Retina (tissue), 1 donor: ENCODE data around the gene TMEM222.

Experiments
- DNase-seq: peaks from one replicate; pipeline ENCODE4 v3.0.0-alpha.2; 2016

Gene TMEM222

GRCh38 chr1:27360159-27361043 is 38.4 kb downstream of the TMEM222 start:
- peak; percentile 83 for DNase-seq

DNA sequence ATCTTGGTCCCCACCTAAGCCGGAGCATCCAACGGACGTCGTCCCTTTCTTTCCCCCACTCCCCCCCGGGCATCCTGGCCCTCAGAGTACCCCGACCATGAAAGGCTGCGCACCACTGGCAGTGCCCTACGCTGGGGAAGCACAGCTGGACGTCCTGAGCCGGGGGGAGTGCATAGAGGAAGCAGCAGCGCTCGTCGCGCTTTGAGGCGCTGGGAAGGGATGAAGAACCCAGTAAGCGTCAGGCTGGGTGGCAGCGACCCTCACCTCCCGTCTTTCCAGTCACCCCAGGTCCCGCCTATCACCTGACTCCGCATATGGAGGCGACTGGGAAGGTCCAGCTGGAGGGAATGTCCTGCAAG is 39.1 kb downstream of the TMEM222 start:
- DNase-seq: no peak

DNA sequence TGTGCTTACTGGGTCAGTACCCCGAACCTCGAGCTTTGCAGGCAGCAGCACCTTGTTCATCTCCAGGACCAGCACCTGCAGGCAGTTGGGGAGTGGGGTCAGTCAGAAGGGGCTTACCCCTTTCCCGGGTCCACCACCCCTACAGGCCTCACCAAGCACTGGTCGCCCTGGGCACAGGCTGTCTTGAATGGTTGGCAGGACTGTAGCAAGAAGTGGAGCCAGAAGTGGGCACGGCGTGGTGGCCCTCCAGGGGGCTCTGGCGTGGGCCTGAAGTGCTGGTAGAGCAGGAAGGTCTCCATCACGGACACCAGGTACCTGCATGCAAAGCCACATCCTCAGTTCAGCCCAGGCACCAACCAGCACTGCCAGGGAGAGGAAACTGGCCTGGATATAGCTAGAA is 39.6 kb downstream of the TMEM222 start:
- no peak for DNase-seq

DNA sequence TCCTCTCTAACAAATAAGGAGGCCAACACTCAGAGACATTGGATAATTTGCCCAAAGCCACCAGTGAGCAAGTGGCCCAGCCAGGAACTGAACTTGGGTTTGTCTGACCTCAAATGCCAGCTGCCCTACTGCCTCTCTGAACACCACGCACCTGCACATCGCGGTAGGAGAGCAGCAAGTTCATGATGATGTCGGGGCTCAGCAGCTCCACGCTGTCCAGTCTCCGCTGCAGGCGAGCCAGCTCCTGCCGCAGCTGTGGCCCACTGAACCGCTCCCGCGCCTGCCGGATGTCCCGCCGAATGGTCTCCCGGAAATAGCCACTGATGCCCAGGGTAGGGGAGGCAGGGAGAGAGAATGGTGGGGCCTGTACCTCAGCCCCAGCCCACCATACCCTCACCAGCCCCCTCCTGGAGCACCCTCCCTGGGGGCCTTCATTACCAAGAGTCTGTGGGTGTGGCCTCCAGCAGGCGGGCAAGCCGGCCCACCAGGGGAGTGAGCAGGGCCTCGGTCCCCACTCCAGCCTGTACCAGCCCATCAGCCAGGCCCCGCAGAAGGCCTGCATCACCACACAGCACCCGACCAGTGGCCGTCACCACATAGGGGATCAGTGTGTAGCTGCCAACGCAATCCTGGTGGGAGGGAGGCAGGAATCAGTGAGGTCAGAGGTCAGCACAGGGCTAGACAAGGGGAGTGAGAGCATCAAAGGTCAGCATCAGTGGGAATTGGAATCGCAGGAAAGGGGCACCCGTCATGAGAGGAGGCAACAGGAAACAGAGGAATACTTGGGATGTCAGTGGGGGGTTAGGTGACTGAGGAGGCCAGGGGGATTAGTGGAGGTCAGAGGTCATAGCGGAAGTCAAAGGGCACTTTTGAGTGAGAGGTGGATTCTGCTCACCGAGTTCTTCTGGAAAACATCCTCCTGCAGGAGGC is 42.1 kb downstream of the TMEM222 start:
- no peak for DNase-seq

GRCh38 chr1:27364696-27365371 is 42.9 kb downstream of the TMEM222 start:
- DNase-seq: no peak

GRCh38 chr1:27365372-27366112 is 43.6 kb downstream of the TMEM222 start:
- peak; percentile 85 for DNase-seq

DNA sequence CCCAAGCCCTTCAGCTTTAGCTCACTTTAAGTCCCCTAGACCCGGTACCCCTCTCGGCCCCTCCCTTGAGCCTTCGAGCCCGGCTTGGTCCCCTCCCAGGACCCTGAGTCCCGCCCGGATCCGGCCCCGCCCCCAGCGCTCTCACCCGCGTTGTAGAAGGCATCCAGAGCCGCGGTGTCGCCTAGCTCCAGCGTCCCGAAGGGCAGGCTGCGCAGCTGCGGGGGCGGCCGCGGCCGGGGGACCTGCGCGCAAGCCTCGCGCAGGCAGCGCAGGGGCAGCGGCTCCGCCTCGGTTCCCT is 44.1 kb downstream of the TMEM222 start:
- DNase-seq: peak; percentile 78

DNA sequence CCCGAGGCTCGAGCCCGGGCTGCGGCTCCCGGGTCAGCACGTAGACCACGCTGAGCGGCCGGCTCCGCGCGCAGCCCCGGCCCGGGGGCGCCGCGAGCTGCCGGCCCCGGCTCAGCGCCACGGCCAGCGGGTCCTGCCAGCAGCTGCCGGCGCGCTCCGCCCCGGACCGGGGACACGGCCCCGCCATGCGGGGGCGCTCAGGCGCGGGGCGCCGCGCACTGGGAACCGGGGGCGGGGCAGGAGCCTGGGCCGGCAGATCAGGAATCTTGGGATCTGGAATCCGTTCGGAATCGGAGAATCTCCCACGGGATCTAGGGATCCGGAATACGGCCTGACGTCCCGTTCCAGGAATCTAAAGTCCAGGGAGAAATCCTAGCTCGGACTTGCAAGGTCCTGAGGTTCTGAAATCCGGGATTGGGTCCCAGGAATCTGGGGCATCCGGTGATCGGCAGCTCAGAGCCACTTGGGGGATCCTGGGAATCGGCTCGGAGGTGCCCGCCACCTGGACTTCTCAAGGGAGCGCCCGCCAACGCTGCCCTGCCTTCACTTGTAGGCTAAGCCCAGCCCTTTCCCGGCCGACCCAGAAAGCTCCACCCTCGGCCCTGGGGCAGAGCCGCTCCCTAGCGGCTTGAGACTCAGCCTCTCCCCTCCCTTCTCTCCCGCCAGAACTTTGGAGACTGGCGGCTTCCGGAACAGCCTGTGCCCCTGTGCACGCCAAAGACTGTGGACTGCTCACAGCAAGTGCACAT is 44.6 kb downstream of the TMEM222 start, which contains the start of gene MAP3K6:
TSS of gene MAP3K6 (minus strand) at position 551 of the 749 bp plus-strand sequence. CDS start at position 187, 364 bp downstream.
- DNase-seq: peak; percentile 75

- no peak for DNase-seq
Observed at GRCh38 chr1:27367160-27367650, 45.2 kb downstream of the TMEM222 start.

GRCh38 chr1:27368869-27369582 is 47.1 kb downstream of the TMEM222 start:
- DNase-seq: no peak

DNA sequence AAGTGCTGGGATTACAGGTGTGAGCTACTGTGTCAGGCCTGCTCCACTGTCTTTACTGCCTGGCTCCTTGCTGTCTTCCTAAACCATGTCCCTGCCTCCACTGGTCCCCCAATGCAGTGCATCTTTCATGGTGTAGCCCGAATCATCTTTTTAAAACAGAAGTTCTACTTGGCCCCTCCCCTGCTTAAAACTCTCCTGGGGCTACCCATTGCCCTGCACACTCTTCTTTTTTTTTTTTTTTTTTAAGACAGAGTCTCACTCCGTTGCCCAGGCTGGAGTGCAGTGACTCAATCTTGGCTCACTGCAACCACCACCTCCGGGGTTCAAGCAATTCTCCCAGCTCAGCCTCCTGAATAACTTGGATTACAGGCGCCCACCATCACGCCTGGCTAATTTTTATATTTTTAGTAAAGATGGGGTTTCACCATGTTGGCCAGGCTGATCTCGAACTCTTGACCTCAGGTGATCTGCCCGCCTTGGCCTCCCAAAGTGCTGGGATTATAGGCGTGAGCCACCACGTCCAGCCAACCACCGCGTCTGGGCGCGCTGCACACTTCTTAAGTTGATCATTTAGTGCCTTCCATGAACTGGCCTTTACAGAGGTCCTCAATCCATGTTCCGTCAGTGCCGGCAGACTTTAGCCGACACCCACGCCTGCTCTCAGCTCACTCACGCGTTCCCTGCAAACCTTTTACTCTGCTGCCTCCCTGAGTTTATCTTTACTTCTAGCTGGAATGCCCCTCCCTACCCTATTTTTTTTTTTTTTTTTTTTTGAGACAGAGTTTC is 50.3 kb downstream of the TMEM222 start:
- no peak for DNase-seq

GRCh38 chr1:27372808-27373690 is 51.1 kb downstream of the TMEM222 start:
- DNase-seq: no peak

DNA sequence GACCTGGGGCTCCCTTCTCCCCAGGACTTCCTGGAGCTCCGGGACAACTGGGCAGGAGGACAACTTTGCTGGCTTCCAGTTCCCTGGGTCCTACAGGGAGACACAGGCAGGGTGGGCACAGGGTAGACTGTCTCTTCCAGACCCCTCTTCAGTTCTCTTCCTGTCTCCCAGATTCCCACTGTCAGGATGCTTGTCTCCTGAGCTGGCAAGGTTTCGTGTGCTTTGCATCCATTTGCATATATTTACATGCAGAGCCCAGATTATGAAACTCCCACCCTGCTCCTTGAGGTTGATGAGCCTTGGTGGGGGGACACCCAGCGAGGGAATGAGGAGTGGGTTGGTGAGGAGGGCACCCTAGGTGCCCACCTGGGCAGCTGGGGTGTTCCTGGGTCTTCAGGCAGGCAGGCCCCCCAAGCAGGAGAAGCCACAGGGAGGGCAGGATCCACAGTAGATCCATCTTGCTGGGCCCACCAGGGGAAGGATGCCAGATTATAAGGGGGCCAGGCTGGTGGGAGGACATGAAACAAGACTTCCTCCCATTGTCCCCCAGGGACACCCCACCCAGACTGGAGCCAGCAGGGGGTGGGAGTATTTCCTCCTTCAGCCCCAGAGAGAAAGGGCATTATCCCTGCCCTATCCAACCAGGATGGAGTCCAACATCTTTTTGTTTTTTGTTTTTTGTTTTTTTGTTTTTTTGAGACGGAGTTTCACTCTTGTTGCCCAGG is 52.6 kb downstream of the TMEM222 start, which contains the start of gene FCN3:
TSS of gene FCN3 (minus strand) at position 463 of the 725 bp plus-strand sequence. CDS start at position 457, 6 bp downstream.
- no peak for DNase-seq

- no peak for DNase-seq
Observed at GRCh38 chr1:27377760-27378495, 56.0 kb downstream of the TMEM222 start.

DNA sequence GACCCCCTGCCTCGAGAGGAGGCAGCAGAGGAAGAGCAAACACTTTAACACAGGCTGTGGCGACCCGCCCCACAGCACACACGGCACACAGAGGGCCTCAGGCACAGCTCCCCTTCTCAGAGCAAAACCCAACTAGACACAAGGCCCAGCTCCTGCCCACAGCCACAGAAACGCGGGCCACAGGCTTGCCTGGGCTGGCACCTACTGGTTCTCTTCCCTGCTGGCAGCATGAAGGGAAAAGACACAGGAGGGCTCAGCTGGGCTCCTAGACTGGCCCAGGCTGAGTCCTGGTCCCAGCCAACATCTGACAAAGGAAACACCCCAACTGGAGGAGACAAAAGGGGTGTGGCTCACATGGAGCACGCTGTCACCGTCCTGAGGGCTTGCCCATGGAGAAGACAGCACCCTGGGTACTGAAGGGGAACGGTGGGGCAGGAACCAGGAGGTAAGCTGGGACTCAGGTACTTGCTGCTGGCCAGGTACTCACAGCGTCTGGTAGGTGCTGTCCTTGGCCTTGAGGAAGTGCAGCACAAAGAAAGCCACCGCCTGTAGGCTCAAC is 57.7 kb downstream of the TMEM222 start:
- DNase-seq: no peak

GRCh38 chr1:27380224-27380623 is 58.3 kb downstream of the TMEM222 start:
- no peak for DNase-seq
